ENCODE data around the gene SCAF11.

The SCAF11 gene

DNA sequence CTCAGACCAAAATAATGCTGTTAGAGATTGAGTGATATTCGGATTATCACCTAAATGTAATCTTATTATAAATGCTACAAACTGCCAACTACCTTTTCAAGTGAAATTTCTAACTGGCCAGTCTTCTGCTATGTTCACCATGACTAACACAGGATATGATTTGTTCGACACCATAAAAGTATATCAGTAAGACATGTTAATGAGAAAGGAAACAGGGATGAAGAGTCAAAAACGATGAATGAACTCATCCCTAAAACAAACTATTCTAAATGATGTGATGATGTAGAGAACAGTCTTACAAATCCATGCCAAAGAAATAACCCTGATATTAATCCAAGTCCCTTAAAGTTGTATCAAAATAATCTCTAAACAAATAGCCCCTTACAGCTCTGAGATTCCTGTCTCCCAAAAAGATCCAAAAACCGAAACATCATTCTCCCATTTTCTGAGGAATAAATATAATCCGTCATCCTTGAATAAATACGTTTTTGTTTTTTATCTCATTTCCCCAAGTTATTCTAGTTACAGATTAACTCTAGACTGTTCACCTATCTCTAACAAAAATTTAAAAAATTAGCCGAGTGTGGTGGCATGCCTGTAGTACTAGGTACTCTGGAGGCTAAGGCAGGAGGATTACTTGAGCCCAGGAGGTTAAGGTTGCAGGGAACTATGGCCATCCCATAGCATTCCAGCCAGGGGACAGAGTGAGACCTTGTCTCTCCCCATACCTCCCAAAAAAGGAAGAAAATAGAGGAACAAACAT is 9.1 kb downstream of the SCAF11 start:
- no peak for DNase-seq

DNA sequence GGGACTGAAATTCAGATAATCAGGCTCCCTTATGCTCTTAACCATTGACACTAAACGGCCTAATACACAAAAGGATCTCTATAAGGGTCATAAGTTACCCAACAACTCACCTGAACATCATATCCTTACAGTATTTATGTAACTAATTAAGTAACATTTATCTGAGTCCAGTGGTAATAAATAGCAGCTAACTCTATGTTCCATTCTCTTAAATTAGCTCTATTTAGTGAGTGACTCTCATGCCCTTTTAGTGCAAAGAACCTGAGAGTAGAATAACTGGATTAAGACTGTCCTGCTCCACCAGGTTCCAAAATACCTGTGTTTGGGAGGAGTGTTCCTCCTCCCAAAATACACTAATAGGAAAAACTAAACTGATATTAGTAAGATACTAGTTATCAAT is 9.8 kb downstream of the SCAF11 start:
- no peak for DNase-seq

DNA sequence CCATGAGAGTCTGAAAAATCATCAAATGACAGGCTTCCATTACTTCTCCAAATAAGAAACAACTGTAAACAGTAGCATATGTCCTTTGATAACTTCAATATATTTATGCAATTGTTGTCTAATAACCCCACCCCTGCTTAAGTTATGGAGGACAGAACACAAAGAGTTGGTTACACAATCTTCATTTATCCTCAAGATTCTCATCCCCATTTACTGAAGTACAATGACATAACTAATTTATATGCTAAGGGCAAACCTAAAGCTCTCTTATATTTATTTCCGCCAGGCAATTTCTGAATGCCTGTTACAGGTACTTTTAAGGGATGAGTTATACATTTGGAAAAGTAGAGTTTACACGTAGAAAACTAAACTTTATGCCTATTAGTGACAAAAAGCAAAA is 12.3 kb downstream of the SCAF11 start:
- DNase-seq: no peak

DNA sequence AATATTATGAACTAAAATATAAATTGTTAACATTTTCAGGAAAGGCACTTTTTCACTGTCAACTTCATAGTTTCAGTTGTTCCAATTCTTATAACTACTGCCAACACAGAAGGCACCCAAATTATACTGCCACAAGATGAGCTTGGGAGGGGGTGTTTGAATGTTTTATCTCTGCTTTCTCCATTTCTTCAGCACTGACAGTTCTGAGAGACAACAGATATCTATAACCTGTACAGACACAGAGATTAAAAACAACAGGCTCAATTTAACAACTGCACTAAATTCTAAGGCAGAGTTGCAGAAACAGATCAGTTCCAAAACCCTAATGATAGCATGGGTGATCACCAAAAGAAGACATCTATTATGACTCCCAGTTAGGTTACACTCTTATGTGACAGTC is 12.8 kb downstream of the SCAF11 start:
- DNase-seq: no peak

DNA sequence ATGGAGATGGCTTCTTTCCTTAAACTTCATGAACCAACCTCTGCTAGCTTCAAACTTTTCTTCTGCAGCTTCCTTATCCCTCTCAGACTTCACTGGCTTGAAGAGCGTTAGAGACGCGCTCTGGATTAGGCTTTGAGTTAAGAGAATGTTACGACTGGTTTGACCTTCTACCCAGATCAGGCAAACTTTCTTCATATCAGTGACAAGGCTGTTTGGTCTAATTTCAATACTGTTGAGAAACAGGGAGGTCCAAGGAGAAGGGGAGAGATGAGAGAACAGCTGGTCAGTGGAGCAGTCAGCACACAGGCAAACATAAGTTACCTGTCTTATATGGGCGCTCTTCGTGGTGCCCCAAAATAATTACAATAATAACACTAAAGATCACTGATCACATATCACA is 14.9 kb downstream of the SCAF11 start:
- DNase-seq: no peak

DNA sequence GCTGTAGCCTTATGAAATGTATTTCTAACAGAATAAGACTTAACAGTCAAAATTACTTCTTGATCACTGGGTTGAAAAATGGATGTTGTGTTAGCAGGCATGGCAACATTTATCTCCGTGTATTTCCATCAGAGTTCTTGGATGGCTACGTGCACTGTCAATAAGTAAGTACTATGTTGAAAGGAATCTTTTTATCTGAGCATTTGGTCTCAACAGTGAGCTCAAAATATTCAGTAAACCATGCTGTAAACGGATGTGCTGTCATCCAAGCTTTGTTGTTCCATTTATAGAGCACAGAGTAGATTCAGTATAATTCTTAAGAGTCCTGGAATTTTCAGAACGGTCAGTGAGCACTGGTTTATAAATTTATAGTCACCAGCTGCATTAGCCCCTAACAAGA is 15.5 kb downstream of the SCAF11 start:
- no peak for DNase-seq

DNA sequence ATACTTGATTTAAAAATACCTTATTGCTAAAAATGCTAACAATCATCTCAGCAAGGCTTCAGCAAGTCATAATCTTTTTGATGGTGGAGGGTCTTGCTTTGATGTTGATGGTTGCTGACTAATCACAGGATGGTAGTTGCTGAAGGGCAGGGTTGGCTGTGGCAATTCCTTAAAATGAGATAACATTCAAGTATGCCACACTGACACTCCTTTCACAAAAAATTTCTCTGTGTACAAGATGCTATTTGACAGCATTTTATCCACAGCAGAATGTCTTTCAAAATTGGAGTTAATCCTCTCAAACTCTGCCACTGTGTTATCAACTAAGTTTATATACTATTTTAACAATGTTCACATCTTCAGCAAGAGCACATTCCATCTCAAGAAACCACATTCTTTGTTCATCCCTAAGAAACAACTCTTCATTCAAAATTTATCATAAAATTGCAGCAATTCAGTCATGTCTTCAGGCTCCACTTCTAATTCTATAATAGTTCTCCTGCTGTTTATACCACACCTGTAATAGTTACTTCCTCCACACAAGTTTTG is 16.1 kb downstream of the SCAF11 start:
- DNase-seq: no peak

DNA sequence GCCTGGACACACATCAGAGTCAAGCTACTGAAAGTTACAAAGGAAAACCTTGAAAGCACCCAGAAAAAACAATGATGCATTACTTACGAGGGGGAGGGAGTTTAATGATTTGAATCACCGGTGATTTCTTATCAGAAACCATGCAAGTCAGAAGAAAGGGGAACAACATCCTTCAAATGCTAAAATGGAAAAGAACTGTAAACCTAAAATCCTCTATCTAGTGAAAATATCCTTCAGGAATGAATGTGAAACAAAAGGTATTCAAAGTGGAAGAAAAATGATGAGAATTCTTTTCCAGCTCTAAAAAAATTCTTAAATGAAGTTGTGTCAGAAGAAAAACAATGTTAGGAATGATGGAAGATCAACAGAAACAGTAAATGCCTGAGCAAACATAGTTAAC is 16.8 kb downstream of the SCAF11 start:
- DNase-seq: no peak

DNA sequence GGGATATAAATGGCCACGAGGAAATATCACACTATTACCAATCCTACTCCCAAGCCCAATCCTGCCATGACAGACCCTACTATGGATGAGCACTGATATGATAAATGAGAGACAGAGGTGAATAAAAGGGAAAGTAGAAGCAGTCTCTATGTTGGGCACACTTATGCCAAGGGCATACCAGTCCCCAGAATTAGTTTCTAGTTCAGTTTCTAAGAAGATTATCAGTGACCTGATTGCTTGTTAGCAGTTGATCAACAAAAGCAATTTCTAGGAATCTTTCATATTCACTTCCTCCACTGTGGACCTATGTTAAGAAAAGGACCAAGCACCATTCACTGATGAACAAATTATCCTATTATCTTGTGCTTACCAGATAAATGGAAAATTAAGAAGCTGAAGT is 20.0 kb downstream of the SCAF11 start:
- DNase-seq: no peak

DNA sequence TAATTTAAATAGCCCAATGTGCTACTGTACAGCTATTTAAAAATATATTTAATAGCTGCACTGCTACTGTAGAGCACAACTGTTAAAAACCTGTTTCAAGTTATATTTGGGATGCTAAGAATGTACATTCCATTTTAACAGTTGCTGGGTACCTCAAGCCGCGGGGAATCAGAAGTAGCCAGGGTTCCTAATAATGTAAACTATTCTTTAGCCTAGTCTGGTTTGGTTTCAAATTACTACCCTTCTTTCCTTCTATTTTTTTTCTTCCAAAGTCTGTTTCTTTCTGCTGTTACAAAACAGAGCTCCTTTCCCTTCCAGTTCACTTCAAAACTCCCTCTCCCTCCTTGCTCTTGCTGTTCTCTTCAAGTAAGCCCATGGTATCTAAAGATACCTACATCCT is 21.3 kb downstream of the SCAF11 start:
- DNase-seq: no peak

DNA sequence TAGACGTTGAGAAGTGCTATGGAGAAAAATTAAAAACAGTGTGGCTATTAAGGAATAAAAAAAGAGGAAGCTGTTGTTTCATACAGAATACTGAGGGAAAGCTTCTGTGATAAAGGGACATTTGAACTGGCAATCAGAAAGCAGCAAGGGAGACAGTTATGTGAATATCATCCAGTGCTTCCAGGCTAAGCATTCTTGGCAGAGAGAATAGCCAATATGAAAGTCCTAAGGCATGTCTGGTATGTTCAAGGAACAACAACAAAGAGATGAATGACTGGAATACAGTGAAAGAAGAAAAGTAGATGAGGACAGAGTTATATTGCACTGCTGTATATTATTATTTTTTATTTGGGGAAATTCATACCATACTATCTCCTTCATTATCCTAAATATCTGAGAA is 23.9 kb downstream of the SCAF11 start:
- no peak for DNase-seq

DNA sequence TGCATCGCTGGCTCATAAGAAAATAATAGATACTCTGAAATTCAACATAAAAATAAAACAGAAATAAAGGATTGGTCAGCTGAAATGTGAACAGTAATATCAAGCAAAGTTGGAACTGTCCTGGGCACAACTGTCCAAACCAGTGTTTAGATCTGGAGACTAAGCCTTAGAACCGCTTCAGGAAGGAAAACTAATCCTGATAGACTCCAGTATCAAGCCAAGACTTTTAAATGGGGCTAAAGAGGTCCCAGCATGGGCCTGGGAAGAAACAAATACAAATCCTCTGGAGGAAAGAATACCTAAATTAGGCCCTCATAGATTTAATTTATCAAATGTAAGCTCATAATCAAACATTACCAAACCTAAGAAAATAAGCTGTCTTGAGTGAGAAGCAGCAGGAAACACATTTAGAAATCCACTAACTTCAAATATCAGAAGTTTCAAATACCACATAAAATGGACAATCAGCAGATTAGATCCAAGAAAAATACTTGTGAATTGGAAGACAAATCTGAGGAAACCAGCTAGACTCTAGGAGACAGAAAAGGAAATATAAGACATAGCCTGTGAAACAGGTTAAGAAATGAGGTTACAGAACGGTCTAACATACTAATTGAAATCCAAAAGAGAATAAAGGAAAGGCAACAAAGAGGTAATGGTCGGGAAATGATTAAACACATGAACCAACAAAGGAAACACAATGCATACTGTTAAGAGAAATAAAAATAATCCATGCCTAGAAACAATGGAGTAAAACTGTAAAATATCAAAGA is 27.6 kb downstream of the SCAF11 start:
- DNase-seq: no peak

DNA sequence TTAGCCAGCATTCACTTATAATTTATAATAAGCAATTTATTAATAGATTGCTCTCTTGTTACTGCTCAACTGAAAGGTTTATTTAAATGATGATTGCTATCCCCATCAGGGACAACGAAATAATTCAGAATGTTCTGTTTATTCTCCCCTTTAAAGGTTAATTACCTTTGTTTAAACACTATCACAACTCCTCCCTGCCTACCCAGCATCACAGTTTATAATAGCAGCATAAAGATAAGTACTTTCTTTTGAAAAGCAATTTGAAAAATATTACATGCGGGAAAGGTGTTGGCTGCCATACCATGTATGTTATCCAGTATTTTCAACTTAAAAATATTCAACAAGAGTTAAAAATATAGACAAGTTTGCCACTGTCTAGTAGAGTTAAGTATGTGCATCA is 30.6 kb downstream of the SCAF11 start:
- DNase-seq: no peak

DNA sequence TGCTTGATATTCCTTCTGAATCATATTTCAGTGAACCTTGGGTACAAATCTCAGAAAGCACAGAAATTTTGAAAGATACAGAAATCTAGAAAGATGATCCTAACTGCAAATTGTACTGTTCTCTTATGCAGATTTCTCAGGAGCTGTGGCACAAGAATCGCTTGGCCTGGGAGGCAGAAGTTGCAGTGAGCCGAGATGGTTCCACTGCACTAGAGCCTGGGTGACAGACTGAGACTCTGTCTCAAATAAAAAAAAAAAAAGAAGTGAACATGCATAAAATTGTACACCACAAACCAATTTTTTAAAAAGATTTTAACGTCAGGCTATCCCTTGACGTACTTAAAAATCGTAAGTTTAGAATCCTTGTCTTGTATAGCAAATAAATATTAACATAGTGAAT is 31.3 kb downstream of the SCAF11 start:
- DNase-seq: no peak

DNA sequence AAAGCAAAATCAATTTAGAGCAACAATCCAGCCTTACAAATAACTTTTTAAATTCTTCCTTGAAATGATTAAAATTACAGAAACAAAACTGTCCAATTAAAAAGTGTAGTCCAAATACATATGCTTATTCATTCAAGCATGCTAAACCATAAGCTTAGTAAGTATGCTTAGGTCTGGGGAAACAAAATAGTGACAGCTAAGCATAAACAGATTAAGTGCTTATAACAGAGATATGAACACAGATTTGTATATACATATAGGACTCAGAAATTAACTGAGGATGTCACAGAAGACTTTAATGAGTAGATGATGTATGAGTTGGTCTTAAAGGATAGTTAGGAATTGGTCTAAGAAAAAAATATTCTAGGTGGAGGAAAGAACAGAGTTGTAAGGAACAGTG is 41.8 kb downstream of the SCAF11 start:
- no peak for DNase-seq

DNA sequence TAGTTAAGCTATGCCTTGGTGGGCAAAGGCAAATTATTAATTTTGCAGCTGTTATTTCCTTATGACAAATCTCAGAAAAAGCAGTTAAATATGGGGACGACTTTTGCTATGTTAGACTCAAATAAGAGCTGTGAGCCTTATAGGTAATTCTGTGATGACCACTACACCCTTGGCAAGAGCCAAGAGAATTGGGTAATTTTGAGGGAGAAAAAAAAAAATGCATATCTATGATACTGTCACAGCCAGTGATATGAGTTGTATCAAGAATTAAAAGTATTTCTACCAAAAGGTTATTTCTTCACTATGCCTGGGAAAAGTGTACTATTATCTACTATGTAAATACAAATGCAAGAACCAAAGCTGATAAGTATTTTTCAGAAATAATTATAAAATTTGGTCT is 43.9 kb downstream of the SCAF11 start:
- no peak for DNase-seq

DNA sequence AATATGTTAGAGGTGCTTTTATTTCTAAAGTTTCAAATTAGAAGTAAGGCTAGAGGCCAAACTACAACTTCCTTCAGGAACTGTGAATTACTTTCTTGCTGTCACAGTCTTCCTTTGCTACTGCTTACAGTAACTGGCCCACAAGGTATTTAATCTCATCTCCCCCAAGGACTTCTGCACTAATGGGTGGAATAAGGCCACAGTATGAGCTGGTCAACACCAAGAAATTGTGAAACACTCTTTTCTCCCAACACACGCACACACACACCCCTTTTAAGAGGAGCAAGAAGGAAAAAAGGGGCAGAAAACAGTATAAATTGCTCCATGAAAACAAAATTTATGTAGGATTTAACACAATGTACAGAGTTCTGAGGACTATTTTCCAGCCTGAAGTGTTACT is 45.6 kb downstream of the SCAF11 start:
- no peak for DNase-seq

DNA sequence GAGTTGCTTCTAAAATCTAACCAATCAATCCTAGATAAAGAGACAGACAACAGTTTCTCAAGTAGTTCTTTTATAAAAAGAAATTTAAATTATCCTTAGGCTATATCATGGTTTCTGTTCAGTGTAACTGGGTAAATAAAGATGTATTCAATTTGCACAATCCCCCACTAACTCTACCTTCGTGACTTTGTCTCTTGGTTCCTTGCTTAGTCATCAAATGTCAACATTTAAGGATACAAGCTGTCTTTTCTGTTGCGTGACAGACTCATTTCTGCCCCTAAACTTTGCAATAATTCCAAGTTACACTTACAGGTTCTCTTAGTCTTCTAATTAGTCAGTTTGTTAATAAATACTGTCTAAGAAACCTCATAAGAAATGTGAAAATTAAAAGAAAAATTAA is 50.6 kb downstream of the SCAF11 start:
- no peak for DNase-seq

DNA sequence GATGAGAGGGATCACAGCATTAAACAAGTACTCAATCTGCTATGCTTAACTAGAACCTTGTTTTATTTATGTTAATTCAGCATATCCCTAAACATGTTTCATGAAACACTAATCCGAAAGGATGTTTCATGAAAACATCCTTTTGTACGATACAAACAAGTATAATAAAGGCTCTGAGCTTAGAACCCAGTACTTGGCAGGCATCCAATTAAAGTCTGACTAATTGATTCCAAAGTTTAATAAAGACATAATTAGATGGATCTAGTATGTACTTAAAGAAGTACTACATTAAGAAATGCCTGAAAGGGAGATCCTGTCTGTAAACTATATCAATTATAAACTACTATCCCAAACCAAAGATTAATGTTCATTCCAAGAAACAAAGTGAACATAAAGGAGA is 51.8 kb downstream of the SCAF11 start:
- no peak for DNase-seq

DNA sequence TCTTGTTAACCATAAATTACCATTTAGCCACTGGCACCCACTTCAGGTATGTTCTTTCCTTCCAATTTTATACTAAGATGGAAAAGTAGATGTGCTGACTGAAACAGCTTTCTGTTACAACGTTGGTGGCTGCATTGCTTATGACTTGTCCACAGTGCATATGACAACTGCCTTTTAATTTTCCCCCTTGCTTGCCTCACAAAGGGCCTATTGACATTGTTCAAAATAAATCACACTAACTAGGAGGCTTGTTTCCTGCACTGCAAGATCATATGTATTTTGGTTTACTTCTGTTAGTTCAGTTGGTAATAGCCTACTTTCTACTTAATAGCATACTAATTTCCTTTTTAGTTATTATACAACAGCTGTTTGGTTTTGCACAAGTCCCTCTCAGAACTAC is 55.4 kb downstream of the SCAF11 start:
- no peak for DNase-seq

DNA sequence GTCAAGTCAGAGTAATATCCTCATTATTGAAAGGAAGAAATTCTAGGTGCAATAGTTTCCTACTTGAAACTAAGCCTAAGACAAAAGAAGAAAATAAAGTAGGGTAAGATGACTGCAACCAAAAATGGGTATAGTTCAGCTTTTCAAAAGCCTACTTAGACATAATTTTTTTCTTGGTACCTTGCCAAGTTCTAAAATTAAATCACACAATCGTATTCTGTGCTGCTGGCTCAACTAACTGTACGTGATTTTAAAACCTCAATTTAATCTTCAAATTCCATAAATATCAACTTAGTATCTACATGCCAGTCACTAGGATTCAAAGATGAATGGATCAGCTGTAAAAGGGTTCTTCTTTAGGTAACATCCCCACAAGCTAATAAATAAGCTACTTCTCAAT is 56.9 kb downstream of the SCAF11 start:
- DNase-seq: no peak

DNA sequence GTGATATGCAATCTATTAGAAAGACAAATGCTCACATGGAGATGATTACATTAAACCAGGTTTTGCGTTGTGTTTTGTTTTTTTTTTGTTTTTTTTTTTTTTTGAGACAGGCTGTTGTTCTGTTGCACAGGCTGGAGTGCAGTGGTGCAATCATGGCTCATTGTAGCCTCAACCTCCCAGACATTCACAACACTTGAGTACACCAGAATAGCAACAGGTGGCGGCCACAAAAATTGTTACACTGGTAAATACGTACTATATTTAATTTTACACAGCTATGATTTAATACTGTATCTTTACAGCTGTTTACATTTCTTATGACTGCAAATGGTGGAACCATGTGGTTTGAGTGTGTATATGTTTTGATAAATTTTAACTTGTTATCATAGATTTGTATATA is 60.0 kb downstream of the SCAF11 start:
- DNase-seq: no peak

DNA sequence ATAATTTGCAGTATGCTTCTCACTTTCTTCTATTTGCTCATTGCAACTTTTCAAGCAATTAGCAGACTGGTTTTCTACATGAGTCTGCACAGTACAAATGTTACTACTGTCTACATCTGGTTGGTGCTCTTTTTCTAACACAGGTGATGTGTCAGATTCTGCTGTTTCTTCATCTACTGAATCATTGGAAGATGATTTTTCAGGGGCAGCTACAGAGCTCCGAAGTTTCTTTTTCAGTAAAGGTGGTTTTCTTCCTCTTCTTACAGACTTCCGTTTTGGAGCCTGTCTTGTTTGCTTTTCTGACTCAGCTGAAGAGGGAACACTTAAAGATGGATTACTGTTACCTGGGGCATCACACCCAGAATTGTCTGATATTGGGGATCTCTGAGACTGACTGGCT is 62.1 kb downstream of the SCAF11 start:
- no peak for DNase-seq

DNA sequence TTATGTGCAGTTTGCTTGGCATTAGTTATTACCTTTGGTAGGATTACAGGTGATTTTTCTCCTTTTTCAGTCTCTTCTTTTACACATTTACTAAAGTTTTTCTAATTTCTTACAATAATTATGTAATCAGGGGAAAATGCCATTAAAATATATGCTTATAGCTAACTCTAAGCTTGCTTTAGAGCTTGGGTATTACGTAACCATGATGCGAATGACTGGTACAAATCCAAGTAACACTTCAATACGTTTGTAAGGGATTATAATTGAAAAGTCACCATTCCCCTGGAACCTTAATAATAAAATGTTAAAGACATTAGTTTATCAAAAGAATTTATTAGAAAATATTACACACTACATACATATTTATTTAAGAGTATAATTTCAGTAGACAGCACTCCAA is 71.6 kb downstream of the SCAF11 start:
- no peak for DNase-seq

DNA sequence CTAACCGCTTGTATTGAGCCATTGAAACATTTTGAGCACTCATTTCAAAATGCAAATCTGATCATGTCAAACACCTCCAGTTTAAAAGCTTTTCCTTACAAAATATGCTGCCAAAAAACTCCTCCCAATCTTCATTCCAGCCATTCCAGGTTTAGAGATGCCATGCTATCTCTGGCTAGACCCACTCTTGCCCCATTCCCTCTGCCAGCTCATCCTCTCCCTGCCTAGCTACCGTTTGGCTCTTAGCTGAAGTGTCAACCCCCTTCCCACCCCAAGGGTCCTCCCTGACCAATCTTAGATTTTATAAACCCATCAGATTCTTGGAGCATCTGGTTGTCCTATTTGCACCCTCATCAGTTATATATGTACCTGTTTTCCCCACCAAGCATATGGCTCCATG is 75.0 kb downstream of the SCAF11 start:
- DNase-seq: no peak

Data from inflammatory macrophage treated with lipopolysaccharide for 4 hours (primary cell).